Esophagus muscularis mucosa (tissue), 3 donors: Measurements from ENCODE around the gene ISG20.

Experiments
- CTCF ChIP-seq, 3 experiments: fragments of 200-600 bp in 2 of 3; fragments of 450-650 bp in 1 of 3; sonication (generic) in 2 of 3; IDR thresholded peaks; one replicate each; pipeline ENCODE4 v1.5.1; 2017 to 2019; ENCODE audit warnings: antibody characterized with exemption in 3 of 3, mild to moderate bottlenecking in 2 of 3, moderate library complexity in 1 of 3
- POLR2A ChIP-seq: fragments of 450-650 bp; IDR thresholded peaks from one replicate; pipeline ENCODE4 v1.6.1; 2017; ENCODE audit warnings: antibody characterized with exemption, moderate library complexity, mild to moderate bottlenecking, low read depth

GRCh38 chr15:88655103-88655553 lies 16.3 kb downstream of the ISG20 start:
- TF ChIP-seq POLR2A (no peak), CTCF (IDR thresholded peaks at IDR 0.05) (no peak)
